ENCODE results near the gene ECPAS. TPM values are rescaled to one million over a fixed set of nuclear protein-coding genes. Genes with fewer than 3 reads are reported as not detected.
"Not testable (repeated sequence)": the region's sequence is repeated elsewhere in the genome, so short reads cannot be mapped to it uniquely, and the experiment has no call there.

ECPAS gene
- total RNA-seq, 1 donor from 2014 or later = 98.0 TPM

- DNase-seq (ENCODE audit: low read depth) = no peak
Measured at GRCh38 chr9:111429175-111429574, 55.0 kb downstream of the ECPAS start.

- DNase-seq (ENCODE audit: low read depth) = peak; percentile 24
Measured at GRCh38 chr9:111427186-111427585, 57.0 kb downstream of the ECPAS start.

DNA sequence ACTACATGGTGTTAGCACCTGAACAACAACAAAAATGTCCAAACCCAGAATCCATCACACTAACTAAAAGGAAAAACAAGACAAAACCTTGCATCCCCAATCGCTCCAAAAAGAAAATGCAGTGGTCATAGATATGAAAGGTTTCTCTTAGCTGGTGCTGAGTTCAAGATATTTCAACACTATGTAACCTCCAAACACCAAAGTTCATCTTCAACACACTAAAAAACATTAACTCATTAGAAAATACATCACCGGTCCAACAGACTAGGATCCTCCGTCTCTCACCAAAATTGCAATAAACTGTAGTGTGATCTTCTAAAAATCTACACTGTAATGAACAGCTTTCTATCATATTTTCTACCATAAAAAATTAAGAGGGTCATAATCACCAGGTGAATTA is 60.8 kb downstream of the ECPAS start:
- DNase-seq (ENCODE audit: low read depth) = no peak

DNA sequence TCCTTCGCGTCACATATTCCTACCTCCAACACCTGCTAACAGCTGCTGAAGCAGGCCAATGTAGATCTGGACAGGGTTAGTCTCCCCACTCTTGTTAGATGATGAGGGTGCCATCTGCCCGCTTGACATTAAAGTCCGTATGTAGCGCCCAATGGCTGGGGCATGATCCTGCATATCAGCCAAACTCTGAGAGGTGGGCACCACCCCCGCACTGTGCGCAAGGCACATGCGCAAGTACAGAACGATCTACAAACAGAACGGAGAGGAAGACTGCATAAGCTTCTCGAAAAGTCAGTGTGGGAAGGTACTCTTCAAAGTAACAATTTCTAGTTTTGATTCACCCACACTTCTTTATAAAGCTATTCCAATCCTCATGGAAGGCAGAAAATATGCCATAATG is 69.8 kb downstream of the ECPAS start:
- no peak for DNase-seq (ENCODE audit: low read depth)

DNA sequence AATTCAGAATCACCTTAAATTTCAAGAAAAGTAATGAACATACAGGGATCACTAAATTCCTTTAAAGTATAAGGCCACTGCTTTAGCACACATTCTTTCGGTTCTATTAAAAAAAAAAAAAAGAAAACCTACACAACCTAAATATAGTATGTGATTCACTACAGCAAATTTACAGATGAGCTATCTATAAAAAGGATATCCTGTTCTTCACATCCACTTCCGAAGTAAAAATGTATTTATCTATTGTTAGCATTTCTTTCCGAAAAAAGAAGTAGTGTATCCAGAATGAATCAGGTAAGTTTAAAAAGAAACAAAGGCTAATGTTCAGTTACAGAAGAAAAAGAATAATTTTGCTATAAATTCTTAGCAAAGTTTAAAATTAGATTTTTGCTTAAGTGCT is 70.2 kb downstream of the ECPAS start:
- no peak for DNase-seq (ENCODE audit: low read depth)

DNA sequence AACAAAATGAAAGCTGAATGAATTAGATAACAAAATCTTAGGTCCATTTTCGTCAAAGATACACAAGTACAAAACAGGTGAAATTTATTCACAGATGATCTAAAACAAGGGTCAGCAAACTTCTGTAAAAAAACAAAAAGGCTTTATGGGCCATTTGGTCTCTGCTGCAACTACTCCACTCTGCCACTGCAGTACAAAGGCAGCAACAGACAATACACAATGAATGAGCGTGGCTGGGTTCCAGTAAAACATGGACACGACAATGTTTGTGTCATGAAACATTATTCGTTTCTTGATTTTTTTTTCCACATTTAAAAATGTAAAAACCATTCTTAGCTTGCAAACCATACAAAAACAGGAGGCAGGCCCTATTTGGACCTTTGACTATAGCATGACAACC is 71.9 kb downstream of the ECPAS start:
- peak; percentile 5 for DNase-seq (ENCODE audit: low read depth)

DNA sequence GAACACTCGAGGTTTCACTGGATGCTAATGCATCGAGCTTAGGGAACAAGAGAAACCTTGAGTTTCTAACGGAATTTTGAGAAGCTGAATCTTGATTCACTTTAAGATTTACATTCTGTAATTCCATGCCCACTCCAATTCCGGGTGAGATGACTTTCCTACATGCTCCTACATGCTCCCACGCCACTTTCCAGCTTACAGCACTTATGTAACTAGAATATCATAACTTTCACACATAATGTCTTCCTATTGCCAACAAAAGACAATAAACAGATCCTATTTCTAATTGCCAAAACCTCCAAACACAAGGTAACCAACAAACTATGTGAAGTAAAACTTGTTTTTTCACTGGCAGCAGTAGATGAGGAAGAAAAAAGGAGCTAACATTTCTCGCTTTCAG is 72.9 kb downstream of the ECPAS start:
- no peak for DNase-seq (ENCODE audit: low read depth)

- no peak for DNase-seq (ENCODE audit: low read depth)
Measured at GRCh38 chr9:111407813-111408212, 76.4 kb downstream of the ECPAS start.

GRCh38 chr9:111405701-111406100 is 78.5 kb downstream of the ECPAS start:
- DNase-seq (ENCODE audit: low read depth) = peak; percentile 14

DNA sequence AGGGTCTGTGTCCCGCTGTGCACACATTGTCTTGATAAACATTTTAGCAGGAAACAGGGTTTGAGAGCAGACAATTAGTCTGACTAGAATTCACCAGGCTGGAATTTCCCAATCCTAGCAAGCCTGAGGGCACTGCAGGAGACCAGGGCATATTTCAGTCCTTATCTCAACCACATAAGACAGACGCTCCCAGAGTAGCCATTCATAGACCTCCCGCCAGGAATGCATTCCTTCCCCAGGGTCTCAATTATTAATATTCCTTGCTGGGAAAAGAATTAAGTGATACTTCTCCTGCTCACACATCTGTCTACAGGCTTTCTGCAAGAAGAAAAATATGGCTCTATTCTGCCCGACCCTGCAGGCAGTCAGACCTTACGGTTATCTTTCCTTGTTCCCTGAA is 82.7 kb downstream of the ECPAS start:
- DNase-seq (ENCODE audit: low read depth) = not testable (repeated sequence)

- no peak for DNase-seq (ENCODE audit: low read depth)
Measured at GRCh38 chr9:111400564-111400898, 83.7 kb downstream of the ECPAS start.

DNA sequence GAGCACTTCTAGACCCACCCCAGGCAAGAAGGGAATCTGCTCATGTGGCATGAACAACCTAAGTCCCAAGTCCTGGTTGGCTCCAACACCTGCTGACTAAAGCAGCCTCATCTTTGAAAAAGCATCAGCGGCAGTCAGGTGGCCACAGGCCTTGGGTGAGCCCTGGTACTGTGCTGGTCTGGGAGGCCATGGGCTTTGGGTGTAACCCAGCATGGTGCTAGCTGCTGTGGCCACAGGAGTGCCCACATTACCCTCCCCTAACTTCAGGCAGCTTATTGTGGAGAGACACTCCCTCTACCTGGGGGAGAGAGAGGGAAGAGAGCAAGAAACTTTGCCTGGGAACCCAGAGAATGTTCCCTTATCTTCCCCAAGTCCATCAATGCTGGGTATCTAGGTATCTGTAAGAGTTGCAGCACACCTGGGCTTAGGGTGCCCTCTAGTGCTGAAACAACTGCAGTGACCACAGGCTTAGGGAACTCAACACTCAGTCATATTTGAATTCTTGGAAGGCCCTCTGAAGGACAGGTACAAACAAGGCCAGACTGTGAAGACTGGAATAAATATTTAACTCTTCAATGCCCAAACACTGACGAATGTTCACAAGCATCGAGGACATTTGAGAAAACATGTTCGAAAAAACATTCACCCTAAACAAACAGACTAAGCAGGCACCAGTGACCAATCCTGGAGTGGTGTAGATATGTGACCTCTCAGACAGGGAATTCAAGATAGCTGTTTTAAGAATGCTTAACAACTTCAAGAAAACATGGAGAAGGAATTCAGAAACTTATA is 84.2 kb downstream of the ECPAS start:
- DNase-seq (ENCODE audit: low read depth) = no peak

GRCh38 chr9:111399211-111399739 is 84.9 kb downstream of the ECPAS start:
- no peak for DNase-seq (ENCODE audit: low read depth)

GRCh38 chr9:111393971-111394370 is 90.2 kb downstream of the ECPAS start:
- DNase-seq (ENCODE audit: low read depth) = no peak

DNA sequence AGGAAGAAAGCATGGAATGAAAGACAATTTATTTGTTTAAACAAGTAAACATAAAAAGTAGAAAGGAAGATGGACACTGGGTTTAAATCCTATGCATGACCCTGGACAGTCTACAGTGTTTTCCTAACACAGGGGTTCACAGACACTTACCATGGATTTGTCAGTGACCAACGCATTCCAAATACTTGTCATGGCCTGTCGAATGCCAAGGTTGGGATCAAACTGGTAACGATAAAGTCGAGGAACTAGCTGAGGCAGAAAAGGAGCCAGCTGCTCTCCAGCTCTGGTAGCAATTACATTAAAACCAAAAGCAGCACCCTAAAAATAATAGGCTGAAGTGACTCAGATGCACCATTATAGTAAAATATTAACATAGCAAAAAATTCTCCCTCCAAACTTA is 94.8 kb downstream of the ECPAS start:
- DNase-seq (ENCODE audit: low read depth) = no peak

DNA sequence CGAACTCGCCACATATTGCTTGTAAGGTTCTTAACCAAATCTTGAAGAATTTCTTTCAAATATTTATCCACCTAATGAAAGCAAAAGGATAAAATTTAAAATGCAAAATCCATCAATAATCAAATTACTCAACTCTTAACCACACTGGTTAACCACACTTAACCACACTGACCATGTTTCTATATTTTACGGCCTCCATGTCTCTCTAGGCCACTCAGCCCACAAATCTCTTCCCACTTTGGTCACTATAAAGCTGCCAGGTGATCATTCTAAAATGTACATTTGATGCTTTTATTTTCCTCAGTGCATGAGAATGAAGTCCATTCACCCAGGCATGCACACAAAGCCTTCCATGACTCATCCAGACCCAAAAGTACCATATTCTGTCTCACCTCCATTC is 97.8 kb downstream of the ECPAS start:
- DNase-seq (ENCODE audit: low read depth) = peak; percentile 40

DNA sequence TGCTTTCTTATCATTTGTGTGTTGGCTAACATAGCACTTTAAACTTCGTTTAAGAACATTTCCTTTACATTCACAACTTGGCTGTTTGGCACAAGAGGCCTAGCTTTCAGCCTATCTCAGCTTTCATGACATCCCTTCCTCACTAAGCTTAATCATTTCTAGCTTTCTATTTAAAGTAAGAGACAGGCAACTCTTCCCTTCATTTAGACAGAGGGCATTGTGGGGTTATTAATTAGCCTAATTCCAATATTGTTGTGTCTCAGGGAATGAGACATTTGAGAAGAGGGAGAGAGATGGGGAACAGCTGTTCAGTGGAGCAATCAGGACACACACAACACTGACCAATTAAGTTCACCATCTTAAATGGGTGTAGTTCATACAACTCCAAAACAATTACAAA is 103.2 kb downstream of the ECPAS start:
- peak; percentile 19 for DNase-seq (ENCODE audit: low read depth)

DNA sequence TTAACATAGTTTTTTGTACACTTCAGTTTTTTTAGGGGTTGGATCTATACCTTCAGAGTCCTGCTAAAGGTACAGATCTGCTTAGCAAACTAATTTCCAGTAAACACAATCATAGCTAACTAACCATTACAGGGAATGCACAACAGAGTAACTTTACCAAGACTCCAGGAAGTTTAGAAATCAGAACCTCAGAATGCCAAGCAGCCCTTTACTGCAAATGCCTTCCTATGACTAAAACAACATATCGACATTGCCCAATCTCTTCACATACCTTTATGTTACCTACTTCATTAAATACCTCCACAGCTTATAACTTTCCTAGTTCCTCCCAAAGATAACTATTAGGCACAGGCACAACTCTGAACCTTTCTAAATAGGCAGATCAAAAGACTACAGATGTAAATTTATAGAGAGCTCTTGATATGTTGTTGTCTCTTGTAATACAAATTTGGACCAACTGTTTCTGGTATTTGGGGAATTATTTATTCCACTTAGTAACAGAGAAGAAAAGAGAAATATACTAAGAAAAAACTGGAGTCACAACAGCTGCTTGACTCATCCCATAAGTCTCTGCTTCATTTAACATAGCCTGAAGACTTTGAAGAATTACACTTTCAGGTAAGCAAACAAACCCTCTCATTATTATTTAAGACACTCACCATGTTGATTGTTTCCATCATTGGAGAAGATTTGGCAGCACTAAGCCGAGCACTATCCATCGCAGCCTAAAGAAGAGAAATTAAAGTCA is 108.2 kb downstream of the ECPAS start:
- no peak for DNase-seq (ENCODE audit: low read depth)

GRCh38 chr9:111375062-111375461 is 109.1 kb downstream of the ECPAS start:
- DNase-seq (ENCODE audit: low read depth) = no peak

DNA sequence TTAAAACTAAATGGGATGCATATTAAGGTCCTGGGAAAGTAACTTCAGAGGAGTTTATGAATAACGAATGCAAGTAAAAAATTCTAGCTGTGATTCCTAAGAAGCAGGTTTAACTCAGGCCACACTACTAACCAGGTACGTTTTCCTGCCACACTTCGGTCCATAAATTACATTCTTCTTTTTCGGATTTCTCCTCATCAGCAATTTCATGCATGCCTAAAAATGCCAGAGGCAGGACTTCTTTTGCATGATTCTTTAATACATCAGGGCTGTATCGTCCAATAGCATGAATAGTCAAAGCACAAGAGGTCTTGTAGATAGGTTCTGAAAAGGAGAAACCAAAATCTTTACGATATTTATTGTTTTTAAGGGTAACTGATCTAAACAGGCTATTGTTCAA is 111.9 kb downstream of the ECPAS start:
- DNase-seq (ENCODE audit: low read depth) = no peak

GRCh38 chr9:111366978-111367377 is 117.2 kb downstream of the ECPAS start:
- no peak for DNase-seq (ENCODE audit: low read depth)

DNA sequence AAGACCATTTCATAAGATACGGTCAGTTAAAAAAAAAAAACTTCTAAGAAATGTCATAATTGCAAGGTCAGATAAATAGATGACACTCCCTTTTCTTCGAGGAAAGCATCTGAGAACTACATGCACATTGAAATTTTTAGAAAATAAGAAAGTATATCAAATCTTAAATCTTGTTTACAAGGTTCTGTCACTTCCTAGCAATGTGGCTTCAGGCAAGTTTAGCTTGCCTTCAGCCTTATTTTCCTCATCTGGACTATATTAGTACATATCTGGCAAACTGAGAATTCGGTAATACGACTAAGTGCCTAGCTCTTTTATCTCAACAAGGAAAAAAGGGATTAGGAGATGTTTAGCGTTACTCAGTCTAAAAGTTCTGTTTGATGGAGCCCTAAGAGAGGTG is 121.7 kb downstream of the ECPAS start:
- no peak for DNase-seq (ENCODE audit: low read depth)

DNA sequence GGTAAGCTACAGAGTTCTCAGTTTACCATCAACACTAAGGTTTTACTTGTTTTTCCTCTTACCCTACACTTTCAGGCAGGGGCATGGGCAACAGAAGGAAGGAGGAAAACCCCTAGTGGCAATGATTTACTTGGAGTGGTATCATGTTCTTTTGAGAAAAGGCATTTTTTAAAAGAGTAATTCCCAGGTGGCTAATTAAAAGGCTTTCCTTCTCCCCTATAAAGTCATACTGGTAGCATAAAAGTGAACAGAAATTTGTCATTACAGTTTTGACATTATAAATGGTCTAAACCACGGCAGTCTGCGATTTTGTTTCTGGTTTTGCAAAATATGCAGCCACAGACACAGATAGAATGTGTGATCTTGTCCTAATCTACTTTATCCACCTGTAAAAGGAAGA is 123.3 kb downstream of the ECPAS start:
- DNase-seq (ENCODE audit: low read depth) = no peak

Measured in myocyte (in vitro differentiated cells).